GM12873 (cell line): Measurements from ENCODE around the gene EGFL8.

Experiments
- CTCF ChIP-seq: IDR thresholded peaks from 2 replicates; pipeline ENCODE4 v1.5.1; 2012; ENCODE audit warnings: low read depth, mild to moderate bottlenecking, moderate library complexity, low read length, control low read depth; ENCODE audit not compliant: insufficient read depth; ENCODE audit errors: missing control alignments

The EGFL8 gene

GRCh38 chr6:32152769-32153563 lies 11.4 kb upstream of the EGFL8 start:
- no peak for TF ChIP-seq CTCF

- TF ChIP-seq CTCF = peak; percentile 3
Measured at GRCh38 chr6:32153564-32154513, 10.6 kb upstream of the EGFL8 start, which contains the start of gene PPT2. TSS of gene PPT2 (plus strand) at chr6:32154141. CDS start at chr6:32154595, 454 bp downstream.

GRCh38 chr6:32154514-32155161 lies 9.8 kb upstream of the EGFL8 start:
- TF ChIP-seq CTCF = peak; percentile 65

- TF ChIP-seq CTCF = no peak
Measured at GRCh38 chr6:32156891-32157290, 7.5 kb upstream of the EGFL8 start.

- no peak for TF ChIP-seq CTCF
Measured at GRCh38 chr6:32158052-32158451, 6.3 kb upstream of the EGFL8 start.

- TF ChIP-seq CTCF = no peak
Measured at GRCh38 chr6:32163559-32164258, 686 bp upstream of the EGFL8 start.
